ENCODE results near the gene SLC25A51.

- TF ChIP-seq CTCF (conservative IDR thresholded peaks at IDR 0.05; ENCODE audit: low read length) (no peak), EZH2phosphoT487 (IDR thresholded peaks at IDR 0.05; ENCODE audit: borderline replicate concordance) (no peak)
Observed at GRCh38 chr9:37908283-37908682, 4.4 kb upstream of the SLC25A51 start.

Data from Loucy (cell line).